Fibroblast of gingiva (primary cell): Measurements from ENCODE around the gene PLIN5.
"Not testable (repeated sequence)": the region's sequence is repeated elsewhere in the genome, so short reads cannot be mapped to it uniquely, and the experiment has no call there.

Source experiments
- DNase-seq: peaks from one replicate; pipeline ENCODE4 v3.0.0-alpha.2; 2011; ENCODE audit warnings: low read depth

Gene PLIN5

DNA sequence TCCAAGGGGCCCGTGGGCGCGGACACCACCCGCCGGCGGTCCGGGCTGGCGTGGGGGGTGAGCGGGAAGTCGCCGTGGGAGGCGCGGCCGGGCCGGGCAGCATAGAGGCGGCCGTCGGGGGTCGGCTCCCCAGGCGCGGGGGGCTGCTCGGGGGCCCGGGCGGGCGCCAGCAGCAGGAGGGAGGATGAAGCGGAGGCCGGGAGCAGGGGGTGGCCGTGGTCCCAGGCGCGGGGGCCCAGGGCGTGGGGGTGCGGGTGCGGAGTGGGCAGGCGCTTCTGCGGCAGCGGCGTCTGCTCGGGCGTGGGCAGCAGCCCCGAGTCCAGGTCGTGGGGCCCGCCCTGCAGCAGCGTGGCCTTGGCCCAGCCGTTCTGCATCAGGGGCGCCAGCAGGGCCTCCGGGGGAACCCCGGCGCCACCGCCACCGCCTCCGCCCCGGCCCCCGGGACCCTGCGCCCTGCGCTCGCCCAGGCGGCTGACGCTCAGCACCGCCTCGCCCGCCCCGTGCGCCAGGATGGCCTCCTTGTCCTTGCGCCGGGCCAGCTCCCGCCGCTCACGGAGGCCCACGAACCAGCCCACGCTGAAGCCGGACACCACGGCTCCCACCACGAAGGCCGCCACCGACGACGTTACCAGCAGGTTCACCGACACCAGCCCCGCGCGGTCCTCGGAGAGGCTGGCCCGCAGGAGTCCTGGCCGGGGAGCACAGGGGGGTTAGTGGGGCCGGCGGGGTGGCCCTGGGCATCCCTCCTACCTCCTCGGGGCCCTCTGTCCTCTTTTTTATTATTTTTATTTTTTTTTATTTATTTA is 9.0 kb upstream of the PLIN5 start:
- no peak for DNase-seq

DNA sequence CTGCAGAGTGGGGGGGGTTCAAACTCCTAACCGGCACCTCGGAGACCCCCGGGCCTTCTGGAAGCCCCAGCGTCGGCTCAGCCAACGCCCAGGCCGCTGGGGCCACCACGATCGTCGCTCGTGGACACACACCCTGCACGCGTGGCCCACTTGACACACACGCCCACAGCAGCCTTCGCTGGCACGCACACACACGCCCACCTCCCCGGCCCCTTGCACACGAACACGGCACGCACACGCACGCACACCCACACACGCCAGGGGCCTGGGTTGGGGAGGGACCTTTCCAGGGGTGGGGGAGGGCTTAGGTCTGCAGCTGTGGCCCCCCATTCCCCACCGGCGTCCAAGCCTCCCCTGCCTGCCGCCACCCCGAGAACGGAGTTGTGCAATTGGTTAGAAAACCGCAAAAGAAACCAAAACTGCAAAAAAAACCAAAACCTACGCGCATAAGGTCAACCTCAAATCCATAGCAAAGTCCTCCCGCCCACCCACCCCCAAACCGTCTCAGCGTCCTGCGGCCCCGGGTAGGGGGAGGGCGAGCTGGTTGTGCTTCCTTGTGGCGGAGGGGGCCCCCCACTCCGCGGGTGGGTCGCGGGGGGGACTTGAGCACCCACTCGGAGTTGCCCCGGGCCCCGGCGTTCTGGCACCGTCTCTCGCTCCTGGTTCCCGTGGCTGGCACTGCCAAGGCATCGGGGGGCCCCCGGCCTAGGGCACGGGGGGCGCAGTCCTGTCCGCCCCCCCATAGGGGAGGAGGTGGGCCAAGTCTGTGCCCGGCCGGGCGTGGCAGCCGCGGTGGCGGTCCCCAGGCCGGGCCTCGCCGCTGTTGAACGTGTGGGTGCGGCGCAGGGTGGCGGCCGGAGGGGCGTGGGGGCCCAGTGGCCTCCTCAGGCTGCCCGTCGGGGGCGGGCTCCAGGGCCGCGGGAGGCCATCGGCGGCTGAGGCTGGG is 8.1 kb upstream of the PLIN5 start:
- no peak for DNase-seq

DNA sequence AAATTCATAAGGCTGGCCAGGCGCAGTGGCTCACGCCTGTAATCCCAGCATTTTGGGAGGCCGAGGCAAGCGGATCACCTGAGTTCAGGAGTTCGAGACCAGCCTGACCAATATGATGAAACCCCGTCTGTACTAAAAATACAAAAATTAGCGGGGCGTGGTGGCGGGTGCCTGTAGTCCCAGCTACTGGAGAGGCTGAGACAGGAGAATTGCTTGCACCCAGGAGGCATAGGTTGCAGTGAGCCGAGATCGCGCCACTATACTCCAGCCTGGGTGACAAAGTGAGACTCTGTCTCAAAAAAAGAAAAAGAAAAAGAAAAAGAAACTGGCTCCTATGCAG is 6.8 kb upstream of the PLIN5 start:
- DNase-seq = not testable (repeated sequence)

DNA sequence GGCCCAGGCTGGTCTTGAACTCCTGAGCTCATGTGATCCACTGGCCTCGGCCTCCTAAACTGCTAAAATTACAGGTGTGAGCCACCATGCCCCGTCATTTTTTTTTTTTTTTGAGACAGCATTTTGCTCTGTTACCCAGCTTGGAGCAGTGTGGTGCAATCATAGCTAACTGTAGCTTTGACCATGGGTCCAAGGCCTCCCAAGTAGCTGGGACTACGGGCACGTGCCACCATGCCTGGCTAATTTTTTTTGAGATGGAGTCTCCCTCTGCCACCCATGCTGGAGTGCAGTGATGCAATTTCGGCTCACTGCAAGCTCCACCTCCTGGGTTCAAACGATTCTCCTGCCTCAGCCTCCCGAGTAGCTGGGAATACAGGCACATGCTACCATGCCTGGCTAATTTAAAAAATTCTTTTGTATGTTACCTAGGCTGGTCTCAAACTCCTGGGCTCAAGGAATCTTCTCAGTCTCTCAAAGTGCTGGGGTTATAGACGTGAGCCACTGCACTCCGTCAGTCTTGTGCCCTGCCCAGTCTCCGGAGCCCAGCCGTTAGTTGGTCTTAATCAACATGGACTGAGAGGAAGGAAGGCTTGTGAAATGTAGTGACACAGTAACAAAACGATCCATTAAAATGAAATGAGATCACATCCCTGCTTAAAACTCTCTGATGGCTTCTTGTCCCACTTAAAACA is 6.2 kb upstream of the PLIN5 start:
- no peak for DNase-seq

DNA sequence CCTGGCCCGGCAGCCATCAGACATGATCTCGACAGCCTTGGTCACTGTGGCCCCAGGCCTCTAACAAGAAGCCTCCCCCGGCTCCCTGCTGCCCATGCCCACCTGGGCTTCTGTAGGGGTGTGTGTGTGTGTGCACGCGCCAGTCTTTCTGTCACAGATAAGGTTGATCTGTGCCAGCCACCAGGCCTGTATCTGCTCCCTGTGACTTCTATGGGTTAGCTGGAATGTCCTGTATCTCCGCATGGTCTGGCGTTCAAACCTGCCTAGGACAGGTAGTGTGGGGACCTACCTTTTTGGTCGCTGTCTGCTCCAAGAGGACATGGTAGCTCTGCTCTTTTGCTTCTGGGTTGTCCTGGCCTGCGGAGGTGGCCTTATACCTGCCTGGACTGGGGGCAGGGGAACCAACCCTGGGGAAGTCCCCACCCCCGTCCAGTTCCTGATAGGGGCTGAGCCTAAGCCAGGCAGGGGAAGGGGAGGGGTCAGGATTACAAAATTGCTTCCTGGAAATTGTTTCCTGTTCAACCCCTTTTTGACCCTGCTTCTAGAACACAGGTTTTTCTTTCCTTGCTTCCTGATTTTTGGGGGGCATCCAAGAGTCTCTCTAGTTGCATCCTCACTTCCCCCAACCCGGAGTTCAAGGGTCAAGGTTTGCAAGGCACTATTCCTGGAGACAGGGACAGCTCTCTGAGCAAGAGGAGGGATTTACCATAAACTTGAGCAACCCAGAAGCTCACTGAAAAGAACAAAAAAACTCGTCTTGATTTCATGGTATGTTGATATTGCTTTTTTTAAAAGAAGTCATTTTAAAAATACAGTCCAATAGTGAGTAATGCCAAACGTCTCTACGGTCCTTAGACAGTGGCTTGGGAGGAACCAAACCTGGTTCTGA is 4.9 kb upstream of the PLIN5 start, which contains the start of gene LRG1:
TSS of gene LRG1 (minus strand) at position 344 of the 889 bp plus-strand sequence. CDS start at position 321, 23 bp downstream.
- DNase-seq = no peak

DNA sequence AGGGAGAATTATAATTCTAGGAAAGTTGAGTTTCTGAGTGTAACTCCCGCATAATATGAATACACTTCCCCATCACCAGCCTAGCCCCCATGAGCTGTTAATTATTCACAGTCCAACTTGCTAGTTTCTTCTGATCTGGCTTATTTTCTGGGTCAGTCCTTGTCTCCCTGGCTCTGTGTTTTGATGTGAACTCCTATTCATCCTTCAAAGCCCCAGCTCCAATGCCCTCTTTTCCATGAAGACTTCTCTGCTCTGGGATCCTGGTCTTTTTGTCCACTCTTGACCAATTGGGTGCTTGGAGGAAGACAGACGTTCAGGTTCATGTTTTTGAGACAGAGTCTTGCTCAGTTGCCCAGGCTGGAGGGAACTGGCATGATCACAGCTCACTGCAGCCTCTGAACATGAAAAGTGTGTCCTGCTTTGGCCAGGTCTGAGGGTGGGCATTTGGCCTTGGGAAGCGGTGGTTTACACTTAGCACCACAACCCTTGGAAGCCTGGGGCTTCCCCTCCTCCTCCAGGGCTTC is 4.2 kb upstream of the PLIN5 start:
- DNase-seq = no peak

DNA sequence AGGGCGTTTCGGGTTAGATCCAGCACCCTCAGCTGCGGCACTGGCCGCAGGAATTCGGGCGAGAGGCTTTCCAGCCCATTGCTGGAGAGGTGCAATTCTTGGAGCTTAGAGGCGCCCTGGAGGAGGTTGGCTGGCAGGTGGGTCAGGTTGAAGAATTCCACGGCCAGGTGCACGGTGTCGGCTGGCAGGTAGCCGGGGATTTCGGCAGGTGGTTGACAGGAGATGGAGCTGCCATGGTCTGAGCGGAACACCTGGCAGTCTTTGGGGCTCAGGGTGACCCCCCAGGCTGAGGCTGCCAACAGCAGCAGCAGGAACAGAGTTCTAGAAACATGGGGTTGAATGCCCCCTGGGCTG is 3.6 kb upstream of the PLIN5 start:
- no peak for DNase-seq

DNA sequence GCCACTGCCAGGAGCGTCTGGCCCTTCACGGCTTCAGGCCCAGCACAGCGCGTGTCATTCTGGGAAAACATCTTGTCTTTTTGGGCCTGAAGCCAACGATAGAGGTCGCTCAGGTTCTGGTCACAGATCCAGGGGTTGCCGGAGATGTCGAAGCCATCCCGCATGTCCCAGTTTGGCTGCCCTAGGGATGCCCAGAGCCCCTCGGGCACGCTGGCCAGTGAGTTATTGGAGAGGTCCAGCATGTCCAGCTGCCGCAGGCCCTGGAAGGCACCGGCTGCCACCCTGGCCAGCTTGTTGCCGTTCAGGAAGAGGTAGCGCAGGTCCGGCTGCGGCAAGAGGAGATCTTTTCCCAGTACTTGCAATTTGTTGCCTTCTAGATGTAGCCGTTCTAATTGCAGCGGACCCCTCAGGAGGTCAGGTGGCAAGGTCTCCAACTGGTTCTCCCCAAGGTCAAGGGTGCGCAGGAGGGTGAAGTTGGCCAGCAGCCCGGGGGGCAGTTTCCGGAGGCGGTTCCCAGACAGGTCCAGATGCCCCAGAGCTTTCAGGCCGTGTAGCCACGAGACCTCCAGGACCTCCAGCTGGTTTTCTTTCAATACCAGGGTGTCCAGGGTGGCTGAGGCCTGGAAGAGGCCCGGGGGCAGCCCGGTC is 3.1 kb upstream of the PLIN5 start:
- DNase-seq = no peak

DNA sequence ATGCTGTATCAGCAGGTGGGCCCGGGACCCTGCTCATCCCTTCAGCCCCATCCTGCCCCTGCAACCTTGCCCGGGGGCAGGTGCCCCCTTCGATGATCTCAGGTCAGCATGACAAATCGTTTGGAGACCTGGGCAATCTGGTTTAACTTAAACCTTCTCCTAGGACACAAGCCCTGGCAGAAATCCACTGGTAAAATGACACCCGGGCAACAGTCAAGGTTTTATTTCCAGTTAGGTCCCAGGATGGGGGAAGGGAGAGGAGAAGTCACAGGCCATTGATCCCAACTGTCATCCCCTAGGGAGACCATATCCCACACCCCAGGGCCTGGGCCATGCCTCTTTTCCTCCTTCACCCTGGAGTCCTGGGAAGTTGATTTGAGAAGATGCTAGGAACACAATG is 1.8 kb upstream of the PLIN5 start:
- DNase-seq = no peak

DNA sequence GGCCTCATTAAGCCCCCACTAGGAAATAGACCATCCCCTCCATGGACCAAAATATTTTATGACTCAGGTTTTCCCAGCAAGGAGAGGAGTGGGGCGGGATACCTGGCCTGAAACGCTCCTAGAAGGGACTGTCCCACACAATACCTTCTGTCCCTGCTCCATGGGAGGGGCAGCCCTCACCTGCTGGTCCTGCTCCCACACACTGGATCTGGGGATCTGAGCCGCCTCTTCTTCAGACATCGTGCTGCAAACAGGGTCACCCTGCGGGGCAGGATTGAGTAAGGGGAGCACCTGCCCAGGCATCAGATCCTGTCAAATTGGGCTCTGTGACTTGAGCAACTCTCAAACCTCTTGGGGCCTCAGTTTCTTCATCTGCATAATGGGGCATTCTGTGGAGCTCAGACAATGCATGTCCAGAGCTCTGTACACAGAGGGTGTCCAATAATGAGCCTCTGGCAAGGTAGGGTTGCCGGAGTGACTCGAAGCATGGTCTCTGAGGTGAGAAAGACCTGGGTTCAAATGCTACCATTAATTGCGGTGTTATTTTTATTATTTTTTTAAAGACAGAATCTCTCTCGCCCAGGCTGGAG is 1.1 kb downstream of the PLIN5 start:
- DNase-seq = no peak

DNA sequence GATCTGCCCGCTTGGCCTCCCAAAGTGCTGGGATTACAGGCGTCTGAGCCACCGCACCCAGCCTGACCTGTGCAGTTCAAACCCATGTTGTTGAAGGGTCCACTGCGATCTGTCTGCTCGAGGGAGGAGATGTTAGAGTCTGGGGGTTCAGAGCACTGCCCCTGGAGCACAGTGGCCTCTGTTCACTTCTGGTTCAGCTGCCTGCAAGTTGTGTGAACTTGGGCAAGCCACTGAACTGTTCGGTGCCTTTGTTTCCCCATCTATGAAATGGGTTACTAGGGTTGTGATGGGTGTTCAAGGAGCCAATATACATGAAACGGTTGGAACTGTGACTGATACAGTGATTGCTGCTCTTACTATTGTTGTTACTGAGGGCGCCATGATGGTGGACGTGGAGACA is 1.7 kb downstream of the PLIN5 start:
- no peak for DNase-seq

DNA sequence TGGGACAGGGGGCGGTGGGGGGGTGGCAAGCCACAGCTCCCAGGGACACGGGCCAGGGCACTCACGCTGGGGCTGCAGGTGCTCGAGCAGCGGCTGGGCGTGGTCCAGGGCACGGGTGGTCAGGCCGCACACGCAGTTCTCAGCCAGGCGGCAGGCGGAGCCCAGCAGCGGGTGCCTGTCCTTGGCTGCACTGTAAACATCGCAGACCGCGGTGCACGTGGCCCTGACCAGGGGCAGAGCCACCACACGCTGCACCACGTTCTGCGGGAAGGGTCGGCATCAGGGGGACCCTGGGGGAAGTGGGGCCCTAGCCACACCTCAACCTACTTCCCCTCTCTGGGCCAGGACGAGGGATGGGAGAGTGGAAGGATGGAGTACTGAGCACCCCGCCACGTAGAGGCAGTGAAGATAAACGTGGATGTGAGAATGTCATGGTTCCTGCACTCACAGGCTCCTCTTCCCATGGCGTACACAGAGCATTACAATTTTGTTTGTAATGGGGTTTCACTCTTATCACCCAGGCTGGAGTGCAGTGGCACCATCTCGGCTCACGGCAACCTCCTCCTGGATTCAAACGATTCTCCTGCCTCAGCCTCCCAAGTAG is 3.4 kb downstream of the PLIN5 start:
- no peak for DNase-seq

DNA sequence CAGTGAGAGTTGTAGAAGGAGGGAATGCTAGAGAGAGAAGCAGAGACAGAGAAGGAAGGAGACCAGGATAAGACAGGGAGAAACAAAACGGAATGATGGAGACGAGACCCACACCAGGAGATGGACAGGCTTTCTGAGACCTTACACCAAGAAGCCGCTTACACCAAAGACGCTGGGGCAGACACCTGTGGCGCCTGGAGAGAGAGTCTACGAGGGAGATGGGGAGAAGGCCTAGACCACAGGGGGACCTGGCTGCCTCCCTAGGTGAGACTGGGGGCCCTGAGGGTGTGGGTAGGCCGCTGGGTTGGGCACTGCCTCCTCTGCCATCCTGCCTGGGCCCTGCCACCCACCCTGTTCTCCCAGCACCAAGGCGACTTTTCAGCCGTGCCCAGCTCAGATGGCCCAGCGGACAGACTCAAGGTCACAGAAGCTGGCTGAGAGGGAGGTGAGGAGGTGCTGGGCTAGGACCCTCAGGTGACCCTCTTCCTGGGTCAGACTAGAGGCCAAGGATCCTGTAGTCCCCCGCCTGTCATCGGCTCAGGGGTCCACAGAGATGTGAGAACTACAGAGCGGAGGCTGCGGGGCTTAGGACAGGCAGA is 5.0 kb downstream of the PLIN5 start:
- DNase-seq = no peak

DNA sequence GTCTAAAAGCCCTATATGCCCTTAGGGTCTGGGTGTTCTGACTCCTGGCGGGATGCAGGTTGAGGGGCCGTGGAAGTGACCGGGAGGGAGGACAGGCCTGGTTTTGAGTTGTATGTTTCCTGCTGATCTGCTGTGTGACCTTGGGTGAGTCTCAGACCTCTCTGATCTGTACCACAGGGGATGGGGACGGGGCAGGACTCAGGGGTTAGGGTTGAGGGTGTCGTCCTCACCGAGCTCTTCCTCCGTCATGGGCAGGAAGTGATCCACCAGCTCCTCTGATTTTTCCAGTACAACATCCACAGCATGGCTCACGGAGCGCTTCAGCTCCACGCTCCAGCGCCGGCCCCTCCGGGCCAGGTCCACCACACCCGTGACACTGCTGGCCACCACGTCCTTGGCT is 6.2 kb downstream of the PLIN5 start:
- DNase-seq = no peak

DNA sequence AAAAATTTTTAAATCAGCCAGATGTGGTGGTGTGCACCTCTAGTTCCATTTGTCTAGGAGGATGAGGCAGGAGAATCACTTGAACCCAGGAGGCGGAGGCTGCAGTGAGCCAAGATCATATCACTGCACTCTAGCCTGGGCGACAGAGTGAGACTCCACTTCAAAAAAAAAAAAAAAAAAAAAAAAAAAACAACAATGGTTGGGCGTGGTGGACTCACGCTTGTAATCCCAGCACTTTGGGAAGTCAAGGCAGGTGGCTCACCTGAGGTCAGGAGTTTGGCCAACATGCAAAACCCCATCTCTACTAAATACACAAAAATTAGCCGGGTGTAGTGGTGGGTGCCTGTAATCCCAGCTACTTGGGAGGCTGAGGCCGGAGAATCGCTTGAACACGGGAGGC is 7.6 kb downstream of the PLIN5 start:
- DNase-seq = not testable (repeated sequence)

DNA sequence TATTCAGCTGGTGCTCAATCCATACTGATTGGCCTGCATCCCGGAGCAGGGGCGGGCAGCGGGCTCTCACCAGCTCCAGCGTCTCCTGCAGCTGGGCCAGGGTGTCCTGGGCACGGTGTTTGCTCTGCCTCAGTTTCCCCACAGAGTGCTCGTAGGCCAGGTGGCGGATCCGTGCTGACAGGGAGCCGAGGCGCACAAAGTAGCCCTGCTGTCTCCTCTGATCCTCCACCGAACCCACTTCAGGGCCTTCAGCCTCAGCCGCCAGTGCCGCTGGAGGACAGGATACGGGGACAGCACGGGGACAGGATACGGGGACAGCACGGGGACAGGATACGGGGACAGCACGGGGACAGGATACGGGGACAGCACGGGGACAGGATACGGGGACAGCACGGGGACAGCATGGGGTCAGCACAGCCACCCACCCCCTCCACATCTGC is 9.4 kb downstream of the PLIN5 start:
- DNase-seq = no peak

DNA sequence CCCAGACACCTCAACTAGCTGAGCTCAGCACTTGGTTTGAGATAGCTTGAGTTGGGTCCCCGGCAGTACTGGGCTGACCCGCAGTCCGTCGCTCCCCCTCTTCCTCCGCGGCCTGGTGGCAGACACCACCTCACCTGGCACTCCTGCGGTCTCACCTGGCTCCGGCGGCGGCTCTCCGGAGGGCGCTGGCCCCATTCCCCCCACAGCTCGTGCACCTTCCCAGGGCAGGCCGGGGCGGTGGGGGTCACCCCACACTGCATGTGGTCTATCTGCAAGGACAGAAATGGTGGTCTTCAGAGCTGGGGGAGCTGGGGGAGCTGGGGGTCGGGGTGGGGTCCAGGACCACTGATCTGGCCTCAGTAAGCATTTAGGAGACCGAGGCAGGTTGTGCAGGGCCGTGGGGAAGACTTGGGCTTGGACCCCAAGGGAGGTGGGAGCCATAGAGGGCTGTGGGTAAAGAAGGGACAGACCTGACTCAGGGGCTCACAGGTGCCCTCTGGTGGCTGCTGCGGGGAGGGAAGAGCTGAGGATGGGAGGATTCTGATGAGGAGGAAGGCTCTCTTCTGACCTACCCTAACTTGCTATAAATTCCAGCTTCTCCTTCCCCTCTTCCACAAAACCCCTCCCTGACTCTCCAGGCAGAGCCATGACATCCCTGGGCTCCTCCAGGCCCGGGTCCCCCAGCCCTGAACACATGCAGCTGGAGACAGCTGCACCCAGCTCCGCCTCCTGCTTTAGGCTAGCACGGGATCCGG is 10.0 kb downstream of the PLIN5 start:
- DNase-seq = no peak

DNA sequence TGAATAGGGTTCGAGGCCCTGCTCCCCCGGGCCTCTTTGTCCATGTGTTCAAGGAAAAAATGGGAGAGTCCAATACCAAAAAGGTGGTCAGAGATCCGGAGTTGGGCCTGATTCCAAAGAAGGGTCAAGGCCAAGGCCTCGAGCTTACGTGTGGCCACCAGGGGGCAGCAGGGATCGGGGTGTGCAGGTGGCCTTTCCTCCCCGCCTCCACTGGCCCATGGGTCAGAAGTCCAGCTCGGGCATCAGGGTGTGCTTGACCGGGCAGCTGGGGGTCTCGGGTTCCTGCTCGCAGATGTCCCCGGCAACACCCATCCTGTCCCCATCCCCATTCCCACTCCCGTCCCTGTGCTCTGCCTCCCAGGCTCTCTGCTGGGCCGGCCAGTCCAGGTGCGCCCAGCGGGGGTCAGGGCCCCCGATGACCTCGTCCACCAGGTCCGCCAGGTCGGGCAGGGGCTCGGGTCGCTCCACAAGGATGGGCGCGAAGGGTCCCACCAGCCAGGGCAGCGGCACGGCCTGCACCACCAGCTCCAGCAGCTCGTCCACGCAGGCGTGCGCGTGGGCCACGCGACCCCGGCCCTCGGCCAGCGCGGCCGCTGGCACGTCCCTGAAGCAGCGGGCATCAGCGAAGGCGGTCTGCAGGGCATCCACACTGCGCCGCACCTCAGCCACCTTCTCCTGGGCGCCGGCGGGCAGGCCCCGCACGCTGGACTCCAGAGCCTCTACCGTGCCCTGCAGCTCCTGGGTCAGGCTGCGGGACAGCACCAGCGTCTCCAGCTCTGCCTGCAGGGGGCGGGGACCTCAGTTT is 11.5 kb downstream of the PLIN5 start:
- no peak for DNase-seq
